GM23338 (cell line): ENCODE data around the gene CPNE4. TPM values are rescaled to one million over a fixed set of nuclear protein-coding genes. Genes with fewer than 3 reads are reported as not detected.

ENCODE experiments used
- ATAC-seq: fragments of 200-7000 bp; cut with Tn5 transposase; 3 replicates; pipeline ENCODE4 v1.9.1; 2020
- DNase-seq: peaks from one replicate; pipeline ENCODE4 v3.0.0-alpha.2; 2015; ENCODE audit warnings: low spot score
- H2AFZ ChIP-seq: fragments of 200-600 bp; sonication (generic); 2 replicates; pipeline ENCODE4 v1.8.0; 2016; ENCODE audit warnings: antibody characterized with exemption, mild to moderate bottlenecking, moderate library complexity
- H3F3A ChIP-seq: fragments of 200-600 bp; sonication (generic); replicated peaks from 2 replicates; pipeline ENCODE4 v1.8.0; 2017; ENCODE audit warnings: antibody characterized with exemption, mixed run types, low read depth
- H3K27ac ChIP-seq: fragments of 200-600 bp; sonication (generic); 2 replicates; pipeline ENCODE4 v1.6.1; 2016; ENCODE audit warnings: low read depth
- H3K27me3 ChIP-seq: fragments of 200-600 bp; sonication (generic); 2 replicates; pipeline ENCODE4 v1.8.0; 2016; ENCODE audit warnings: mild to moderate bottlenecking, mixed run types, moderate library complexity; ENCODE audit not compliant: insufficient read depth
- H3K36me3 ChIP-seq: fragments of 200-600 bp; sonication (generic); 2 replicates; pipeline ENCODE4 v1.8.0; 2016; ENCODE audit warnings: mild to moderate bottlenecking; ENCODE audit not compliant: insufficient read depth
- H3K4me1 ChIP-seq: fragments of 200-600 bp; sonication (generic); 2 replicates; pipeline ENCODE4 v1.8.0; 2016; ENCODE audit warnings: mild to moderate bottlenecking, moderate library complexity; ENCODE audit not compliant: insufficient read depth
- H3K4me2 ChIP-seq: fragments of 200-600 bp; sonication (generic); 2 replicates; pipeline ENCODE4 v1.7.1; 2017; ENCODE audit warnings: mixed run types
- H3K4me3 ChIP-seq: fragments of 200-600 bp; sonication (generic); 2 replicates; pipeline ENCODE4 v1.6.1; 2016; ENCODE audit warnings: mixed run types
- H3K79me2 ChIP-seq: fragments of 200-600 bp; sonication (generic); replicated peaks from 2 replicates; pipeline ENCODE4 v1.8.0; 2017; ENCODE audit warnings: mild to moderate bottlenecking; ENCODE audit not compliant: insufficient read depth
- H3K9me2 ChIP-seq: fragments of 200-600 bp; sonication (generic); 2 replicates; pipeline ENCODE4 v1.8.0; 2017; ENCODE audit not compliant: insufficient read depth
- H4K20me1 ChIP-seq: fragments of 200-600 bp; sonication (generic); replicated peaks from 2 replicates; pipeline ENCODE4 v1.8.0; 2017; ENCODE audit warnings: mild to moderate bottlenecking; ENCODE audit not compliant: insufficient read depth
- H3K27ac Mint-ChIP-seq: 2 replicates; pipeline ENCODE4 v1.8.0; 2020; ENCODE audit warnings: inconsistent platforms, mild to moderate bottlenecking, moderate library complexity, mixed read lengths
- H3K27me3 Mint-ChIP-seq: 3 replicates; pipeline ENCODE4 v1.8.0; 2022; ENCODE audit warnings: low read depth, mild to moderate bottlenecking, moderate library complexity, mixed read lengths, inconsistent platforms; ENCODE audit not compliant: insufficient read depth, poor library complexity
- H3K36me3 Mint-ChIP-seq: 3 replicates; pipeline ENCODE4 v1.8.0; 2021; ENCODE audit warnings: low read depth, mild to moderate bottlenecking, inconsistent platforms, moderate library complexity, mixed read lengths
- H3K4me1 Mint-ChIP-seq: 3 replicates; pipeline ENCODE4 v1.8.0; 2020; ENCODE audit warnings: mild to moderate bottlenecking, inconsistent platforms, mixed read lengths
- H3K4me3 Mint-ChIP-seq: 3 replicates; pipeline ENCODE4 v1.8.0; 2021; ENCODE audit warnings: moderate library complexity, mild to moderate bottlenecking, inconsistent platforms, mixed read lengths
- H3K9me3 Mint-ChIP-seq: 3 replicates; pipeline ENCODE4 v1.8.0; 2020; ENCODE audit warnings: moderate library complexity, mild to moderate bottlenecking, inconsistent platforms, mixed read lengths
- EZH2 ChIP-seq: fragments of 200-600 bp; sonication (generic); IDR thresholded peaks from one replicate; pipeline ENCODE4 v1.8.0; 2017; ENCODE audit warnings: antibody characterized with exemption, mild to moderate bottlenecking, low read depth; ENCODE audit not compliant: unreplicated experiment
- JUNB ChIP-seq: IDR thresholded peaks from one replicate; pipeline ENCODE4 v1.6.1; 2016; ENCODE audit warnings: antibody characterized with exemption; ENCODE audit not compliant: unreplicated experiment
- POLR2AphosphoS5 ChIP-seq: IDR thresholded peaks from 2 replicates; pipeline ENCODE4 v1.6.1; 2016; ENCODE audit warnings: antibody characterized with exemption, low read depth
- ZNF114 ChIP-seq: fragments of 250-450 bp; sonication (Bioruptor Pico); IDR thresholded peaks from 2 replicates; pipeline ENCODE4 v1.5.0; 2020; ENCODE audit warnings: mild to moderate bottlenecking, moderate library complexity
- ZNF331 ChIP-seq: fragments of 250-450 bp; sonication (Bioruptor Pico); IDR thresholded peaks from 2 replicates; pipeline ENCODE4 v1.5.0; 2020; ENCODE audit warnings: low read depth, mild to moderate bottlenecking, moderate library complexity
- ZNF462 ChIP-seq: fragments of 250-450 bp; sonication (Bioruptor Pico); IDR thresholded peaks from 2 replicates; pipeline ENCODE4 v1.5.0; 2020; ENCODE audit warnings: mild to moderate bottlenecking, moderate library complexity
- polyA plus RNA-seq: library from polyadenylated mRNA; unstranded; fragments of >200 nt; fragmentation: Nextera tagmentation; extraction: Ambion mirVana; gene quantifications from 2 replicates; pipeline ENCODE4 v1.2.1, GENCODE V29; 2016
- total RNA-seq: library from RNA; depleted of rRNA; stranded (reverse); fragments of >200 nt; shearing (Covaris generic); gene quantifications from 2 replicates; pipeline ENCODE4 v1.2.3, GENCODE V29; 2014

CPNE4 gene
- total and polyA plus RNA-seq, 2 experiments from 2014 or later: 2.0 to 6.5 TPM

- Histone ChIP-seq H3K4me2 (no peak overlapping the region), H3K9me2 (0 out of 2 replicates have a peak, but pooled peaks cover 3% of the 10 kb centered on the region), H3K27ac (no peak overlapping the region), H3K4me3 (no peak overlapping the region), H2AFZ (no peak overlapping the region), H4K20me1 (no peaks in the 10 kb centered on the region), H3K4me1 (no peaks in the 10 kb centered on the region; the same call in 1 of the 2 replicates), H3F3A (no peaks in the 10 kb centered on the region), H3K36me3 (no peaks in the 10 kb centered on the region; the same call in 1 of the 2 replicates), H3K79me2 (no peaks in the 10 kb centered on the region), H3K27me3 (no peaks in the 10 kb centered on the region)
- no peak for TF ChIP-seq POLR2AphosphoS5
- no peak for TF ChIP-seq JUNB
- no peak for TF ChIP-seq ZNF331
- TF ChIP-seq ZNF462 (CRISPR knock-in tag): no peak
- TF ChIP-seq EZH2: no peak
- no peak for TF ChIP-seq ZNF114
- H3K4me3 Mint-ChIP-seq: no peak overlapping the region
- no peak for ATAC-seq
- no peak for DNase-seq
- H3K27me3 Mint-ChIP-seq: no peaks in the 10 kb centered on the region
- H3K27ac Mint-ChIP-seq: no peak overlapping the region
- no peaks in the 10 kb centered on the region for H3K36me3 Mint-ChIP-seq
- H3K4me1 Mint-ChIP-seq: peaks cover 4% of the 10 kb centered on the region; the same call in 2 of the 3 replicates
- H3K9me3 Mint-ChIP-seq: no peaks in the 10 kb centered on the region
Measured at GRCh38 chr3:131547585-131547984, 487.2 kb downstream of the CPNE4 start.

DNA sequence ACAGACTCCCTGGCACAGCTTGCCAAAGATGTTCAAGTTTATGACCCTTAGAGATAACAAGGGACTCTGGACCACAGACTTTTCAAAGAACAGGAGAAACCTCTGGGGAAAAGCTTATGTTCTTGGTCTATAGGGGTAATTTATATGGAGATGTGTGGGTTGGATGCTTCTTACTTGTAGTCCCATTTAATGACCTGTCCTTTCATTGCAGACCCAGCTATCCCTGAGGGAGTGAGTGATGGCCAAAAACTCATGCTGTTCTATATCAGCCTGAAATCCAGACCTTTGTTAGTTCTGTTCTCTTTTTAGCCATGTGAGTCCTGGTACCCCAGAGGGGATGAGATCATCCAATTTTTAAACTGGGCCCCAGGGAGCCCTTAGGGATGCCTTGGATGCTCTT, 488.4 kb downstream of the CPNE4 start:
- no peak overlapping the region for H3K27ac Mint-ChIP-seq
- ATAC-seq (no peak), DNase-seq (no peak)
- Histone ChIP-seq H3K27me3 (no peaks in the 10 kb centered on the region), H2AFZ (no peak overlapping the region), H3F3A (no peaks in the 10 kb centered on the region), H3K4me1 (no peaks in the 10 kb centered on the region), H3K79me2 (no peaks in the 10 kb centered on the region), H3K27ac (no peak overlapping the region), H3K4me2 (no peak overlapping the region), H3K9me2 (peaks cover 6% of the 10 kb centered on the region; the same call in 1 of the 2 replicates), H4K20me1 (no peaks in the 10 kb centered on the region), H3K36me3 (no peaks in the 10 kb centered on the region; the same call in 1 of the 2 replicates), H3K4me3 (no peak overlapping the region)
- TF ChIP-seq EZH2: no peak
- no peak for TF ChIP-seq ZNF114
- no peaks in the 10 kb centered on the region for H3K36me3 Mint-ChIP-seq
- H3K27me3 Mint-ChIP-seq: no peaks in the 10 kb centered on the region
- no peaks in the 10 kb centered on the region for H3K4me1 Mint-ChIP-seq
- no peaks in the 10 kb centered on the region for H3K9me3 Mint-ChIP-seq
- no peak overlapping the region for H3K4me3 Mint-ChIP-seq
